ENCODE measurements around the gene CD33. TPM values are rescaled to one million over a fixed set of nuclear protein-coding genes. Genes with fewer than 3 reads are reported as not detected.

CD33 gene
- total RNA-seq, 1 donor from 2014 or later: not detected

GRCh38 chr19:51258165-51259160 is 33.6 kb downstream of the CD33 start:
- DNase-seq (ENCODE audit: low read depth): peak; percentile 56

- peak; percentile 52 for DNase-seq (ENCODE audit: low read depth)
Observed at GRCh38 chr19:51259348-51260245, 34.7 kb downstream of the CD33 start.

GRCh38 chr19:51263808-51264207 is 38.9 kb downstream of the CD33 start:
- DNase-seq (ENCODE audit: low read depth): no peak

GRCh38 chr19:51271067-51271466 is 46.2 kb downstream of the CD33 start:
- no peak for DNase-seq (ENCODE audit: low read depth)

GRCh38 chr19:51272183-51272810 is 47.4 kb downstream of the CD33 start:
- DNase-seq (ENCODE audit: low read depth): no peak

- no peak for DNase-seq (ENCODE audit: low read depth)
Observed at GRCh38 chr19:51274049-51274770, 49.3 kb downstream of the CD33 start.

- no peak for DNase-seq (ENCODE audit: low read depth)
Observed at GRCh38 chr19:51277112-51277511, 52.2 kb downstream of the CD33 start.

- DNase-seq (ENCODE audit: low read depth): no peak
Observed at GRCh38 chr19:51282335-51282734, 57.5 kb downstream of the CD33 start.

- no peak for DNase-seq (ENCODE audit: low read depth)
Observed at GRCh38 chr19:51285682-51286081, 60.8 kb downstream of the CD33 start.

Small RNA genes within 50 kb of the gene (microRNA-seq; reads per million reads assigned to microRNA genes)
- gene MIR8074: not detected

Other genes with a start within 250 kb of the CD33 start
- not detected in 2 replicates for gene KLK7, start 241.2 kb upstream of the CD33 start, total RNA-seq
- not detected in 2 replicates for gene KLK8, start 223.5 kb upstream of the CD33 start, total RNA-seq
- not detected in 2 replicates for gene KLK10, start 205.4 kb upstream of the CD33 start, total RNA-seq
- gene KLK11, start 198.5 kb upstream of the CD33 start, total RNA-seq: not detected in 2 replicates
- gene KLK12, start 190.1 kb upstream of the CD33 start, total RNA-seq: not detected in 2 replicates
- not detected in 2 replicates for gene KLK13, start 160.0 kb upstream of the CD33 start, total RNA-seq
- gene KLK14, start 142.2 kb upstream of the CD33 start, total RNA-seq: not detected in 2 replicates
- 16.2 and 17.8 TPM in 2 replicates for gene CTU1, start 116.7 kb upstream of the CD33 start, total RNA-seq
- gene SIGLEC9, start 100.2 kb upstream of the CD33 start, total RNA-seq: not detected in 2 replicates
- not detected in 2 replicates for gene SIGLEC7, start 82.8 kb upstream of the CD33 start, total RNA-seq
- gene SIGLECL1, start 26.0 kb downstream of the CD33 start, total RNA-seq: not detected in 2 replicates
- not detected in 2 replicates for gene IGLON5, start 86.6 kb downstream of the CD33 start, total RNA-seq
- 1.6 and 1.8 TPM in 2 replicates for gene VSIG10L, start 117.1 kb downstream of the CD33 start, total RNA-seq
- gene ETFB, start 141.3 kb downstream of the CD33 start, total RNA-seq: 73.4 and 76.2 TPM in 2 replicates
- not detected in 2 replicates for gene CLDND2, start 143.9 kb downstream of the CD33 start, total RNA-seq
- not detected in 2 replicates for gene NKG7, start 147.6 kb downstream of the CD33 start, total RNA-seq
- not detected in 2 replicates for gene LIM2, start 162.9 kb downstream of the CD33 start, total RNA-seq
- gene C19orf84, start 165.5 kb downstream of the CD33 start, total RNA-seq: not detected in 2 replicates
- gene SIGLEC10, start 192.6 kb downstream of the CD33 start, total RNA-seq: not detected in 2 replicates
- gene SIGLEC8, start 233.4 kb downstream of the CD33 start, total RNA-seq: not detected in 2 replicates